Measurements from ENCODE around the gene SNRPA. TPM values are rescaled to one million over a fixed set of nuclear protein-coding genes. Genes with fewer than 3 reads are reported as not detected.

The SNRPA gene
- total and polyA plus RNA-seq, 2 of the 13 experiments (the other 11 are each of a cell fraction or from before 2014, with no cell fraction given): 59.6 to 162 TPM

DNA sequence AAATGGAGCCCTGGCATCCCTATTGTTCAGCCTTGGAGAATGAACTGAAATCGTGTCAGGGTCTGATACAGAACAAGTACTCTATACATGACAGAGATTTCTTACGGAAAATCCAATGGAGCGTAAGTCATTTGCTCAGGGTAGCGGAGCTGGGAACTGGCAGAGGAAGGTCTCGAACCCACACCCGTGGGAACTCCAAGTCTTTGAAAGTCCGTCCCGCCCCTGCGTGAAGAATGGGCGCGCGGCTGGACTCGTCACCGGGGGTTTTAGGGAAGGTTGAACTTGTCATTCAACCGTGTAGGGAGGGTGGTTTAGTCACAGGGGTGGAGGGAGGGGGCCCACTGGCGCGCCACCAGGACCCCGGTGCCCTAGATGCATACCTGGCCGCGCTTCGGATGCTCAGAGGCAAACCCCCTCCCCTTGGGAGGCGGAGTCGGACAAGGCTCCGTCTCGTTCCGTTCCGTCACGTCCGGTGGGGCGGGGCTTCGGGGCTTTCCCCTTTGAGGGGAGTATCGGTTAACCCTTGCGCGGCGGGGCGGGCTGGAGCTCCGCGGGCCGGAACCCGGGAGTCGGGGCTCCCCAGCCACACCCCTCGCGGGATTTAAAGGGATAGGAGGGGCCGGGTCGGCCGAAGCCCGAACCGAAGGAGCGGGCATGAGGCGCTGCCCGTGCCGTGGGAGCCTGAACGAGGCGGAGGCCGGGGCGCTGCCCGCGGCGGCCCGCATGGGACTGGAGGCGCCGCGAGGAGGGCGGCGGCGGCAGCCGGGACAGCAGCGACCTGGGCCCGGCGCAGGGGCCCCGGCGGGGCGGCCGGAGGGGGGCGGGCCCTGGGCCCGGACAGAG, 34.3 kb upstream of the SNRPA start, which contains the start of the genes COQ8B and ITPKC (continued):
- TF ChIP-seq ZFAT (CRISPR knock-in tag; conservative IDR thresholded peaks at IDR 0.05) (no peak), MIXL1 (CRISPR knock-in tag; IDR thresholded peaks at IDR 0.05) (no peak), JARID2 (CRISPR knock-in tag; IDR thresholded peaks at IDR 0.05; ENCODE audit: insufficient replicate concordance) (no peak), EP300 (IDR thresholded peaks at IDR 0.05; ENCODE audit: low read depth in 2 of 2, low read length in 2 of 2) (no peak), EP300 (CRISPR knock-in tag; IDR thresholded peaks at IDR 0.05; ENCODE audit: borderline replicate concordance) (no peak), ZNF674 (CRISPR knock-in tag; IDR thresholded peaks at IDR 0.05; ENCODE audit: low read depth) (no peak), SP2 (CRISPR knock-in tag; IDR thresholded peaks at IDR 0.05) (peak; percentile 68; the same call in 1 of the 2 replicates), GABPA (IDR thresholded peaks at IDR 0.05; ENCODE audit: low read depth, low read length) (peak; percentile 74), GABPA (CRISPR knock-in tag; IDR thresholded peaks at IDR 0.05; ENCODE audit: low read depth) (peak; percentile 92), ARNT (IDR thresholded peaks at IDR 0.05) (no peak), RFXAP (CRISPR knock-in tag; IDR thresholded peaks at IDR 0.05; ENCODE audit: borderline replicate concordance) (0 out of 2 replicates have a peak, but pooled peaks have one; percentile 54), SETDB1 (CRISPR knock-in tag; IDR thresholded peaks at IDR 0.05; ENCODE audit: borderline replicate concordance) (no peak), RARA (CRISPR knock-in tag; IDR thresholded peaks at IDR 0.05) (no peak; the same call in 1 of the 2 replicates), HOXA3 (CRISPR knock-in tag; IDR thresholded peaks at IDR 0.05) (peak; percentile 38)
- TF ChIP-seq, protein P1, sequence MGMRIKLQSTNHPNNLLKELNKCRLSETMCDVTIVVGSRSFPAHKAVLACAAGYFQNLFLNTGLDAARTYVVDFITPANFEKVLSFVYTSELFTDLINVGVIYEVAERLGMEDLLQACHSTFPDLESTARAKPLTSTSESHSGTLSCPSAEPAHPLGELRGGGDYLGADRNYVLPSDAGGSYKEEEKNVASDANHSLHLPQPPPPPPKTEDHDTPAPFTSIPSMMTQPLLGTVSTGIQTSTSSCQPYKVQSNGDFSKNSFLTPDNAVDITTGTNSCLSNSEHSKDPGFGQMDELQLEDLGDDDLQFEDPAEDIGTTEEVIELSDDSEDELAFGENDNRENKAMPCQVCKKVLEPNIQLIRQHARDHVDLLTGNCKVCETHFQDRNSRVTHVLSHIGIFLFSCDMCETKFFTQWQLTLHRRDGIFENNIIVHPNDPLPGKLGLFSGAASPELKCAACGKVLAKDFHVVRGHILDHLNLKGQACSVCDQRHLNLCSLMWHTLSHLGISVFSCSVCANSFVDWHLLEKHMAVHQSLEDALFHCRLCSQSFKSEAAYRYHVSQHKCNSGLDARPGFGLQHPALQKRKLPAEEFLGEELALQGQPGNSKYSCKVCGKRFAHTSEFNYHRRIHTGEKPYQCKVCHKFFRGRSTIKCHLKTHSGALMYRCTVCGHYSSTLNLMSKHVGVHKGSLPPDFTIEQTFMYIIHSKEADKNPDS (CRISPR knock-in tag; IDR thresholded peaks at IDR 0.05): no peak
- TF ChIP-seq, protein P2, sequence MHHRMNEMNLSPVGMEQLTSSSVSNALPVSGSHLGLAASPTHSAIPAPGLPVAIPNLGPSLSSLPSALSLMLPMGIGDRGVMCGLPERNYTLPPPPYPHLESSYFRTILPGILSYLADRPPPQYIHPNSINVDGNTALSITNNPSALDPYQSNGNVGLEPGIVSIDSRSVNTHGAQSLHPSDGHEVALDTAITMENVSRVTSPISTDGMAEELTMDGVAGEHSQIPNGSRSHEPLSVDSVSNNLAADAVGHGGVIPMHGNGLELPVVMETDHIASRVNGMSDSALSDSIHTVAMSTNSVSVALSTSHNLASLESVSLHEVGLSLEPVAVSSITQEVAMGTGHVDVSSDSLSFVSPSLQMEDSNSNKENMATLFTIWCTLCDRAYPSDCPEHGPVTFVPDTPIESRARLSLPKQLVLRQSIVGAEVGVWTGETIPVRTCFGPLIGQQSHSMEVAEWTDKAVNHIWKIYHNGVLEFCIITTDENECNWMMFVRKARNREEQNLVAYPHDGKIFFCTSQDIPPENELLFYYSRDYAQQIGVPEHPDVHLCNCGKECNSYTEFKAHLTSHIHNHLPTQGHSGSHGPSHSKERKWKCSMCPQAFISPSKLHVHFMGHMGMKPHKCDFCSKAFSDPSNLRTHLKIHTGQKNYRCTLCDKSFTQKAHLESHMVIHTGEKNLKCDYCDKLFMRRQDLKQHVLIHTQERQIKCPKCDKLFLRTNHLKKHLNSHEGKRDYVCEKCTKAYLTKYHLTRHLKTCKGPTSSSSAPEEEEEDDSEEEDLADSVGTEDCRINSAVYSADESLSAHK (CRISPR knock-in tag; IDR thresholded peaks at IDR 0.05; ENCODE audit: borderline replicate concordance): no peak
- TF ChIP-seq, protein P3, sequence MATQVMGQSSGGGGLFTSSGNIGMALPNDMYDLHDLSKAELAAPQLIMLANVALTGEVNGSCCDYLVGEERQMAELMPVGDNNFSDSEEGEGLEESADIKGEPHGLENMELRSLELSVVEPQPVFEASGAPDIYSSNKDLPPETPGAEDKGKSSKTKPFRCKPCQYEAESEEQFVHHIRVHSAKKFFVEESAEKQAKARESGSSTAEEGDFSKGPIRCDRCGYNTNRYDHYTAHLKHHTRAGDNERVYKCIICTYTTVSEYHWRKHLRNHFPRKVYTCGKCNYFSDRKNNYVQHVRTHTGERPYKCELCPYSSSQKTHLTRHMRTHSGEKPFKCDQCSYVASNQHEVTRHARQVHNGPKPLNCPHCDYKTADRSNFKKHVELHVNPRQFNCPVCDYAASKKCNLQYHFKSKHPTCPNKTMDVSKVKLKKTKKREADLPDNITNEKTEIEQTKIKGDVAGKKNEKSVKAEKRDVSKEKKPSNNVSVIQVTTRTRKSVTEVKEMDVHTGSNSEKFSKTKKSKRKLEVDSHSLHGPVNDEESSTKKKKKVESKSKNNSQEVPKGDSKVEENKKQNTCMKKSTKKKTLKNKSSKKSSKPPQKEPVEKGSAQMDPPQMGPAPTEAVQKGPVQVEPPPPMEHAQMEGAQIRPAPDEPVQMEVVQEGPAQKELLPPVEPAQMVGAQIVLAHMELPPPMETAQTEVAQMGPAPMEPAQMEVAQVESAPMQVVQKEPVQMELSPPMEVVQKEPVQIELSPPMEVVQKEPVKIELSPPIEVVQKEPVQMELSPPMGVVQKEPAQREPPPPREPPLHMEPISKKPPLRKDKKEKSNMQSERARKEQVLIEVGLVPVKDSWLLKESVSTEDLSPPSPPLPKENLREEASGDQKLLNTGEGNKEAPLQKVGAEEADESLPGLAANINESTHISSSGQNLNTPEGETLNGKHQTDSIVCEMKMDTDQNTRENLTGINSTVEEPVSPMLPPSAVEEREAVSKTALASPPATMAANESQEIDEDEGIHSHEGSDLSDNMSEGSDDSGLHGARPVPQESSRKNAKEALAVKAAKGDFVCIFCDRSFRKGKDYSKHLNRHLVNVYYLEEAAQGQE (IDR thresholded peaks at IDR 0.05; ENCODE audit: borderline replicate concordance in 1 of 2, low read depth in 1 of 2, low read length in 2 of 2): no peak
- TF ChIP-seq, protein P4, sequence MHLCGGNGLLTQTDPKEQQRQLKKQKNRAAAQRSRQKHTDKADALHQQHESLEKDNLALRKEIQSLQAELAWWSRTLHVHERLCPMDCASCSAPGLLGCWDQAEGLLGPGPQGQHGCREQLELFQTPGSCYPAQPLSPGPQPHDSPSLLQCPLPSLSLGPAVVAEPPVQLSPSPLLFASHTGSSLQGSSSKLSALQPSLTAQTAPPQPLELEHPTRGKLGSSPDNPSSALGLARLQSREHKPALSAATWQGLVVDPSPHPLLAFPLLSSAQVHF (CRISPR knock-in tag; IDR thresholded peaks at IDR 0.05): no peak

All from HepG2 (cell line).